Common myeloid progenitor, CD34-positive (primary cell): ENCODE measurements around the gene KITLG.
A peak's percentile ranks its signal among the peaks of the same experiment; 100 is the strongest.

ENCODE experiments used
- CTCF ChIA-PET: fragments of 350-600 bp; sonication (Branson Sonifier 250); formaldehyde crosslinking; loops from one replicate; lab custom pipeline; 2021; ENCODE audit warnings: antibody characterized with exemption; lab: Charles Lee
- POLR2A ChIA-PET: fragments of 350-600 bp; sonication (Branson Sonifier 250); formaldehyde crosslinking; loops from one replicate; lab custom pipeline; 2021; ENCODE audit warnings: antibody characterized with exemption; lab: Charles Lee
- DNase-seq, 3 donors: peaks; one replicate each; pipeline versions ENCODE4 v3.0.0 to v3.0.0-alpha.2; 2013
- H3K27ac ChIP-seq, 2 experiments: 1 replicate in 1 of 2; 2 replicates in 1 of 2; pipeline ENCODE4 v1.7.0; 2013; ENCODE audit warnings: inconsistent platforms in 2 of 2, low read length in 2 of 2, mild to moderate bottlenecking in 2 of 2, low read depth in 1 of 2, moderate library complexity in 1 of 2; ENCODE audit not compliant: severe bottlenecking in 2 of 2, insufficient read depth in 1 of 2, poor library complexity in 1 of 2
- H3K27me3 ChIP-seq, 5 experiments: replicated peaks in 2 of 5; 1 replicate in 3 of 5; 2 replicates in 2 of 5; pipeline versions ENCODE4 v1.6.1 to v1.7.0; 2013; ENCODE audit warnings: low read length in 4 of 5, mild to moderate bottlenecking in 2 of 5, moderate library complexity in 2 of 5, inconsistent platforms in 1 of 5; ENCODE audit not compliant: insufficient read depth in 5 of 5, control insufficient read depth in 4 of 5
- H3K36me3 ChIP-seq, 4 experiments: 1 replicate in 2 of 4; 2 replicates in 2 of 4; pipeline versions ENCODE4 v1.6.1 to v1.7.0; 2013; ENCODE audit warnings: low read length in 3 of 4, control low read depth in 1 of 4, mild to moderate bottlenecking in 1 of 4; ENCODE audit not compliant: control insufficient read depth in 4 of 4, insufficient read depth in 4 of 4
- H3K4me1 ChIP-seq, 4 experiments: 1 replicate in 3 of 4; 2 replicates in 1 of 4; pipeline versions ENCODE4 v1.6.1 to v1.7.1; 2013; ENCODE audit warnings: low read length in 3 of 4, mild to moderate bottlenecking in 3 of 4, control low read depth in 1 of 4, inconsistent platforms in 1 of 4, moderate library complexity in 1 of 4; ENCODE audit not compliant: control insufficient read depth in 4 of 4, insufficient read depth in 4 of 4; ENCODE audit errors: control extremely low read depth in 1 of 4
- H3K4me3 ChIP-seq, 7 experiments: 1 replicate in 4 of 7; 2 replicates in 3 of 7; pipeline versions ENCODE4 v1.5.1 to v1.7.0; 2013; ENCODE audit warnings: mild to moderate bottlenecking in 7 of 7, low read length in 6 of 7, moderate library complexity in 6 of 7, inconsistent platforms in 2 of 7, low read depth in 2 of 7, control low read depth in 1 of 7; ENCODE audit not compliant: insufficient read depth in 4 of 7, control insufficient read depth in 1 of 7; ENCODE audit errors: extremely low read depth in 1 of 7
- H3K9me3 ChIP-seq, 5 experiments: 1 replicate in 4 of 5; 2 replicates in 1 of 5; pipeline versions ENCODE4 v1.6.1 to v1.7.1; 2013; ENCODE audit warnings: low read length in 4 of 5, mild to moderate bottlenecking in 2 of 5, inconsistent platforms in 1 of 5, low read depth in 1 of 5, moderate library complexity in 1 of 5; ENCODE audit not compliant: control insufficient read depth in 4 of 5, insufficient read depth in 2 of 5; ENCODE audit errors: control extremely low read depth in 1 of 5
- WGBS: methylation state at CpG from one replicate; pipeline ENCODE4 v1.1.5; 2013; ENCODE audit not compliant: insufficient coverage; 5-methylcytosine and 5-hydroxymethylcytosine counted together

Gene KITLG

DNA sequence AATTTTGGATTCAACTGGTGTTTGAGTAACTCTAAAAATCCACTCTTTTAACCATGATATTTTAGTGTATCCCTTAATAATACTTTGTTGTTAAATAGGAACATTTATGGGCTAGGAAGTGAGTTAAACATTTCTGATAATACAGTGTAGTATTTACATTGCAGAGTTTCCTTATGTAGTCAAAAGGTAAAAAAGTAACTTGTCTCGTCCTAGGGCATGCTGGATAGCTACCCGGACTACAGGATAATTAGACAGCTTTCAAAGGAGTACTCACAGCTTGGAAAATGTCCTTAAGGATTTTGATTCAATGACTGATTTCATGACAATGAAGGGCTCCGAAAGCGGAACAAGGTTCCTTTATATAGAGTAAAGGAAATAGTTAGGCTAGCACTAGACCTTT lies 14.5 kb upstream of the KITLG start:
- ChIA-PET CTCF (no interaction called here), POLR2A (no interaction called here)
- Histone ChIP-seq H3K27ac (no peak overlapping the region), H3K27me3 (no peaks in the 10 kb centered on the region), H3K4me1 (no peaks in the 10 kb centered on the region), H3K9me3 (peaks cover 0 to 1% (median 0%) of the 10 kb centered on the region in 5 experiments), H3K36me3 (no peaks in the 10 kb centered on the region), H3K4me3 (no peak overlapping the region)
- WGBS, result 100% methylated on average over 4 of the region's 4 CpGs
- no peak for DNase-seq

DNA sequence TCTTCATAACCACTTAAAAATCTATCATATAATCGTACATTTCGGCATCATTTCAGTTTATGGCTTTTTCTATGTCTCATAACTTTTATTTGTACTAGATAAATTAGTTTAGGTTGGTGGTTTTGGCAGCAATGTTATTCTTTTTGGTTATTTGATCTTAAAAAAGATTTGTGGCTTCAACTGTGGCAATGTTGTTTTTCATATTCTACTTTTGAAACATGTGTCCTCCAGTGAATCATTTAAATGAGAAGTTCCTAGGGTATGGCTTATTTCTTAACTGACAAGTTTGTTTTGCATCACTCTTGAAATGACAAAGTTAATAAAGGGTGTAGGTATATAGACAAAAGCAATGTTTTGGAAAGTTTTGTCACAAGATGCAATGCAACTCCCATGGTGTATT lies 11.1 kb upstream of the KITLG start:
- Histone ChIP-seq H3K9me3 (peaks cover 3 to 7% (median 4%) of the 10 kb centered on the region in 5 experiments), H3K4me3 (no peak overlapping the region), H3K36me3 (no peaks in the 10 kb centered on the region), H3K27ac (no peak overlapping the region), H3K4me1 (no peaks in the 10 kb centered on the region), H3K27me3 (no peaks in the 10 kb centered on the region)
- ChIA-PET CTCF (no interaction called here), POLR2A (no interaction called here)
- WGBS, result no CpG with 5 or more reads among the region's 2 CpGs
- DNase-seq, result no peak

GRCh38 chr12:88590851-88591250 lies 10.6 kb upstream of the KITLG start:
- no peak for DNase-seq
- no peak overlapping the region for H3K27ac ChIP-seq
- POLR2A ChIA-PET, result no interaction called here
- H3K27me3 ChIP-seq, result no peaks in the 10 kb centered on the region
- H3K36me3 ChIP-seq, result no peaks in the 10 kb centered on the region
- no peak overlapping the region for H3K4me3 ChIP-seq
- peaks cover 3 to 10% (median 7%) of the 10 kb centered on the region in 5 experiments for H3K9me3 ChIP-seq
- no CpG with 5 or more reads among the region's 1 CpG for WGBS
- no peaks in the 10 kb centered on the region for H3K4me1 ChIP-seq
- CTCF ChIA-PET, result no interaction called here

- POLR2A ChIA-PET, result no interaction called here
- CTCF ChIA-PET, result no interaction called here
- H3K4me1 ChIP-seq, result peaks cover 0 to 9% (median 7%) of the 10 kb centered on the region in 4 experiments
- peaks cover 3 to 13% (median 7%) of the 10 kb centered on the region in 5 experiments for H3K9me3 ChIP-seq
- WGBS, result no CpG with 5 or more reads among the region's 2 CpGs
- no peak overlapping the region for H3K4me3 ChIP-seq
- H3K27ac ChIP-seq, result no peak overlapping the region
- H3K36me3 ChIP-seq, result no peaks in the 10 kb centered on the region
- DNase-seq, result no peak
- peaks cover 2 to 18% (median 4%) of the 10 kb centered on the region in 5 experiments for H3K27me3 ChIP-seq
Observed at GRCh38 chr12:88585077-88585476, 4.8 kb upstream of the KITLG start.

- H3K4me3 ChIP-seq, result peak overlapping the region; percentile 45 to 84 (median 69)
- no peaks in the 10 kb centered on the region for H3K9me3 ChIP-seq
- ChIA-PET CTCF (interaction anchor here (0.7 to 1.5 kb wide), 2 partner anchors 203 to 363 kb away, joined by 3 read pairs; no protein-coding TSS in a partner anchor), POLR2A (no interaction called here)
- H3K4me1 ChIP-seq, result peaks cover 0 to 20% (median 16%) of the 10 kb centered on the region in 4 experiments
- DNase-seq, result peak in 2 of 3 donors; percentile 24 to 38
- under 1% methylated on average over 29 of the region's 30 CpGs for WGBS
- no peaks in the 10 kb centered on the region for H3K36me3 ChIP-seq
- no peak overlapping the region for H3K27ac ChIP-seq
- peaks cover 4 to 37% (median 14%) of the 10 kb centered on the region in 5 experiments for H3K27me3 ChIP-seq
Observed at GRCh38 chr12:88579601-88580050, 645 bp downstream of the KITLG start.

DNA sequence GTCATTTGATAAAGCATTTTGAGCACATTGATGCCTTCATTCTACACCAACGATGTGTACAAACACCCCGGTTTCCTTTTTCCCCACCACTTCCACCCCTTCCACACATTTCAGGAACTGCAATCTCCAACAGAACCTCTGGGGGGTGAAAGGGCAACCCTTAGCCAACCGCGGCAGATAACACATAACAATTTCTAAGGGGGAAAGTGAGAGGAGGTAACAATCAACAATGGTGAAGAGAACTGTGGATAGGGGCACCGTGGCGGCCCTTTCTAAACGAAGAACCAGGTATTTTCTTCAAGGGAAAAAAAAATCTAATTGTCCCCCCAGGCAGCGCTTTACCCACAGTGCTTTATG lies 1.1 kb downstream of the KITLG start:
- POLR2A ChIA-PET, result no interaction called here
- DNase-seq, result peak; percentile 28 to 44 (median 43)
- H3K27ac ChIP-seq, result no peak overlapping the region
- H3K9me3 ChIP-seq, result no peaks in the 10 kb centered on the region
- H3K27me3 ChIP-seq, result peaks cover 4 to 37% (median 14%) of the 10 kb centered on the region in 5 experiments
- CTCF ChIA-PET, result interaction anchor here (1.0 to 1.5 kb wide), 2 partner anchors 11 to 203 kb away, joined by 3 read pairs; no protein-coding TSS in a partner anchor
- WGBS, result 0% methylated on average over 2 of the region's 8 CpGs
- no peaks in the 10 kb centered on the region for H3K36me3 ChIP-seq
- peaks cover 0 to 20% (median 16%) of the 10 kb centered on the region in 4 experiments for H3K4me1 ChIP-seq
- peak overlapping the region in 6 of 7 experiments; percentile 59 to 84 (median 70) for H3K4me3 ChIP-seq

DNA sequence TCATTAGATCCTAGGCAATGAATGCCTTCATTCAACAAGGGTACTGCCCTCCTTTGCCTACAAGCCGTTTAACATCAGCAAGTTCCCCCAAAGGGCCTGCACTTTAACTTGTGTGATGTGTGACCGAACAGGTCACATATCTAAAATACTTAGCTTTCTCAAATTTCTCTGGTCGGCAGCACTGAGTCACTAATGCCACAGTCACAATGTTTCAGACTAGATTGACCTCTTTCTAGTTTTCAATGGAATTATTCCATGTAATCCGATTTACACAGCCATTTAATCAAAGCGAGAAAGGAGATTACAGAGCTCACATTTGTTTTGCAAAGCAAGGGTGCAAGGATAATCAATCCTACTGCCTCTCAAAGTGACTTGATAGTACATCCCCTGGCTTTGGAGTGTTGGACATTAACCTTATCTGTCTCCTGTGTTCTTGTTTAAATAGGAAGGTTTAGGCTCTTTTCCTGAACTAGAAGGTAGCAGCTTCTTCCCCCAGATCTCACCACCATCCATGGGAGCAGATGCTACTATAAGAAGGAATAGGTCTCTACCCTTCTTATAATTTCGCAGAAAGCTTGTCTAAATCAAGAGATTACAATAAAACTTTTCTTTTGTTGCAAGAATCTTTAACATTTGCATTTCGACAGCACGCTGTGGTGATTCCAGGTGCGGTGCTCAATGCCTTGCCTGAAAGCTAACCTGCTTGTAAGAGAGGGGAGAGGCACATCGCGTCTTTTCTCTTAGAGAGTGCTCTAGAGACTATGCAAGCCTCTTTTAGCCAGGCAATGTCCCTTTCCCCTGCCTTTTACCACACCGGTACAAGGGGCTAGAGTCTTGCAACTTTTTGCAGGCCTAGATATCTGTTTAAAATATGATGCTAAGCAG lies 1.8 kb downstream of the KITLG start:
- Histone ChIP-seq H3K9me3 (no peaks in the 10 kb centered on the region), H3K36me3 (no peaks in the 10 kb centered on the region), H3K27ac (no peak overlapping the region), H3K4me1 (peaks cover 0 to 20% (median 16%) of the 10 kb centered on the region in 4 experiments), H3K4me3 (peak overlapping the region in 3 of 7 experiments; percentile 69 to 84 (median 82)), H3K27me3 (peaks cover 0 to 37% (median 14%) of the 10 kb centered on the region in 5 experiments)
- WGBS, result 95% methylated on average over 9 of the region's 12 CpGs
- no peak for DNase-seq
- POLR2A ChIA-PET, result no interaction called here
- CTCF ChIA-PET, result interaction anchor here (1.0 to 1.5 kb wide), 2 partner anchors 11 to 202 kb away, joined by 3 read pairs; no protein-coding TSS in a partner anchor
